Activated CD8-positive, alpha-beta memory T cell treated with anti-CD3 and anti-CD28 coated beads, Interleukin-2, amount 50 U/mL, for 1 hour (primary cell): ENCODE results near the gene G0S2.

Source experiments
- DNase-seq: peaks from one replicate; pipeline ENCODE4 v3.0.0-alpha.2; 2020; ENCODE audit errors: extremely low read depth

Gene G0S2

GRCh38 chr1:209648931-209649776 lies 26.1 kb upstream of the G0S2 start:
- no peak for DNase-seq

- DNase-seq = no peak
These were observed 24.8 kb upstream of the G0S2 start for GRCh38 chr1:209650454-209650853.

GRCh38 chr1:209651138-209651587 lies 24.0 kb upstream of the G0S2 start:
- no peak for DNase-seq

- no peak for DNase-seq
These were observed 23.0 kb upstream of the G0S2 start, which contains the start of gene LAMB3 for GRCh38 chr1:209652121-209652735. LAMB3 (minus strand) TSS chr1:209652425; CDS start chr1:209650944, 1,481 bp downstream.

- no peak for DNase-seq
These were observed 22.3 kb upstream of the G0S2 start for GRCh38 chr1:209652873-209653401.

- DNase-seq = no peak
These were observed 21.3 kb upstream of the G0S2 start for GRCh38 chr1:209653915-209654351.

GRCh38 chr1:209655411-209656231 lies 19.6 kb upstream of the G0S2 start:
- no peak for DNase-seq

- no peak for DNase-seq
These were observed 17.9 kb upstream of the G0S2 start for GRCh38 chr1:209657140-209657879.

GRCh38 chr1:209657918-209658317 lies 17.3 kb upstream of the G0S2 start:
- no peak for DNase-seq

- no peak for DNase-seq
These were observed 15.3 kb upstream of the G0S2 start for GRCh38 chr1:209659909-209660308.

- DNase-seq = no peak
These were observed 14.1 kb upstream of the G0S2 start for GRCh38 chr1:209661071-209661470.

- DNase-seq = no peak
These were observed 12.3 kb upstream of the G0S2 start for GRCh38 chr1:209662879-209663327.

- DNase-seq = no peak
These were observed 8.1 kb upstream of the G0S2 start for GRCh38 chr1:209667103-209667502.

- DNase-seq = no peak
These were observed 7.5 kb upstream of the G0S2 start for GRCh38 chr1:209667708-209668107.

- no peak for DNase-seq
These were observed 4.7 kb upstream of the G0S2 start for GRCh38 chr1:209670441-209671082.

- no peak for DNase-seq
These were observed 2.2 kb upstream of the G0S2 start for GRCh38 chr1:209672705-209673630.

GRCh38 chr1:209673631-209674417 lies 1.4 kb upstream of the G0S2 start:
- DNase-seq = no peak

GRCh38 chr1:209675565-209676154 lies 448 bp downstream of the G0S2 start:
- DNase-seq = no peak
